ES-I3 (cell line): ENCODE measurements around the gene CFAP161.

Experiments
- H3K36me3 ChIP-seq: 2 replicates; pipeline ENCODE4 v1.6.1; 2013; ENCODE audit warnings: mild to moderate bottlenecking, low read length, control low read depth, moderate library complexity; ENCODE audit not compliant: insufficient read depth
- H3K4me1 ChIP-seq: 2 replicates; pipeline ENCODE4 v1.6.1; 2013; ENCODE audit warnings: mild to moderate bottlenecking, control low read depth, low read length; ENCODE audit not compliant: insufficient read depth
- H3K9ac ChIP-seq: 2 replicates; pipeline ENCODE4 v1.6.1; 2013; ENCODE audit warnings: low read depth, mild to moderate bottlenecking, low read length, moderate library complexity
- H3K9me3 ChIP-seq: 2 replicates; pipeline ENCODE4 v1.6.1; 2013; ENCODE audit warnings: mild to moderate bottlenecking, low read length, moderate library complexity; ENCODE audit not compliant: control insufficient read depth, insufficient read depth

Gene CFAP161

GRCh38 chr15:81196576-81197254, 62.6 kb downstream of the CFAP161 start, which contains the start of gene IL16:
Gene IL16, plus strand, starts transcription at chr15:81196879. Its CDS starts 28,521 bp downstream, at chr15:81225400.
- no peak within 1 kb of the TSS for H3K9ac ChIP-seq
- H3K36me3 ChIP-seq, result no peaks in the 10 kb centered on the region
- H3K9me3 ChIP-seq, result no peaks in the 10 kb centered on the region
- no peaks in the 10 kb centered on the region for H3K4me1 ChIP-seq

- H3K9me3 ChIP-seq, result no peaks in the 10 kb centered on the region
- H3K4me1 ChIP-seq, result no peaks in the 10 kb centered on the region
- no peak overlapping the region for H3K9ac ChIP-seq
- H3K36me3 ChIP-seq, result no peaks in the 10 kb centered on the region
These were observed 63.2 kb downstream of the CFAP161 start for GRCh38 chr15:81197255-81197630.

- H3K36me3 ChIP-seq, result no peaks in the 10 kb centered on the region
- H3K9me3 ChIP-seq, result no peaks in the 10 kb centered on the region
- H3K9ac ChIP-seq, result no peak overlapping the region
- no peaks in the 10 kb centered on the region for H3K4me1 ChIP-seq
These were observed 63.7 kb downstream of the CFAP161 start for GRCh38 chr15:81197688-81198281.
